DMS 273 (cell line): ENCODE results near the gene CEP170.
A peak's percentile ranks its signal among the peaks of the same experiment; 100 is the strongest.
"Not testable (repeated sequence)": the region's sequence is repeated elsewhere in the genome, so short reads cannot be mapped to it uniquely, and the experiment has no call there.

ENCODE experiments used
- DNase-seq: peaks from one replicate; lab custom pipeline; 2025; ENCODE audit not compliant: unreplicated experiment; lab: John Stamatoyannopoulos, UW

CEP170 gene

DNA sequence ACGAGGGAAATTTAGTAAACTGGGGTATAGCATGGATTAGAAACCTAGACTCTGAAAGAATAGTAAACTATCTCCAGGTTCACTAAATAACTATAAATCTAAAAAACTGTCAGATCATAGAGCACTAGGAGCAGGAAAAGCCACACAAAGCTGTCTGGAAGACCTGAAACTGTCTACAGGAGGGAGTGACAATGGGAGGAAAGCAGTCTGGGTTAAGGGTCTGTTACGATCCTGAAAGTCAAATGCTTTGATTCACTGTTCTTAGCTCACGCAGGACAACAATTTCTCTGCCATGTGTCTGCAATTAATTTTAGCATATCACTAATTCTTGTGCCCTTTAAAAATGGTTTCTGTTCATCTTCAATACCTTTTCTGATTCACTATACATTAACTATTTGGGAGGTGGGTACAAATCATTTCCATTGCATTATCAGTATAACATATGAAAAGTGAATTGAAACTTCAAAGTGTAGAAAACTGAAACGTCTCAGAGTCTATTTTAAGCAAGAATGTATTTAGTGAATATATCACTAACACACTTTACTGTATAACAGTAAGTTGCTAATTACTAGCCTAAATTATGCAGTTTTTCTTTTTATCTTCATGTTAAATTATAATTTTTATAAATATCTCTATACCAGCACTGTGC is 18.4 kb downstream of the CEP170 start:
- peak; percentile 36 for DNase-seq

DNA sequence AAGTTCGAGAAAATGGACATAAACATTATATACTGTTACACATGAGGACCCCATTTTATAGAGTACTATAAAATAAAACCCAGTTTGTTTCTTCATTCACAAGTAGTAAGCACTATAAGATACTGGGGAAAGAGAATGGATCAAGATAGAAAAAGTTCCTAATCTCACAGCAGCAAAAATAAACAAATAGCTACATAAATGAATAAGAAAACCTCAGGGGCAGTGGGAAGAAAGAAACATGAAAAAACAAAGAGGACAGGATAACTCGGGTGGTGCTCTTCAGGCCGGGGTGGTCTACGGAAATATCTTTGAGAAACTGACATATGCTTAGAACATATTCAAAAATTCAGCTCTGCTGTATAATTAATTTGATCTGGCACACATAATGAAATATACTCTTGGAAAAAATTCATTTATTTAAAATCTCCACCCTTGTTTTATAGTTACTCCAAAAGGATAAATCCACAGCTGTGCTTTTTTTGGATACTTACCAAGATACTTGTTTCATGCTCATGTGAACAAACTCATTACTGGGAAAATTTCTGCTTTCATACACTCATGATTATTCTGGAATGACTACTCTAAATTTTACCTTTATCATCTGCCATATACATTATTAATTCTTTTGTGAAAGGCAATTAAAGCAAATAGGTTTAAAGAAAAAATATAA is 20.0 kb downstream of the CEP170 start:
- DNase-seq, result peak; percentile 57

DNA sequence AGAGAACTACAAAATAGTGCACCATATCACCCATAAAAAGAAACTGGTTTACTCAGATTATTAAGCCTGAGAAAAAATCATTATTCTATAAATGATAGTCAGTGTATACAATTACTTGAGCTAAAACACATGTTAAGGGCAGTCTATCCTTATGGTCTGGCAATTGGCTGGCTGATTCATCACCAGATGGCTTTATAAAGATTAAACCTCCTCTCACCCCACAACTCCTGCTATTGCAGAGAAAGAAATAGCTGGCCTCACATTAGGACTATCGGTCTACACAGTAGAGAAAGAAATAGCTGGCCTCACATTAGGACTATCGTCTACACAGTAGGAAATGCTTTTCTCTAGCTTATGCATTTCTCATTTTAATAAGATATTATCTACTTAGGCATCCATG is 21.2 kb downstream of the CEP170 start:
- DNase-seq, result peak; percentile 88

DNA sequence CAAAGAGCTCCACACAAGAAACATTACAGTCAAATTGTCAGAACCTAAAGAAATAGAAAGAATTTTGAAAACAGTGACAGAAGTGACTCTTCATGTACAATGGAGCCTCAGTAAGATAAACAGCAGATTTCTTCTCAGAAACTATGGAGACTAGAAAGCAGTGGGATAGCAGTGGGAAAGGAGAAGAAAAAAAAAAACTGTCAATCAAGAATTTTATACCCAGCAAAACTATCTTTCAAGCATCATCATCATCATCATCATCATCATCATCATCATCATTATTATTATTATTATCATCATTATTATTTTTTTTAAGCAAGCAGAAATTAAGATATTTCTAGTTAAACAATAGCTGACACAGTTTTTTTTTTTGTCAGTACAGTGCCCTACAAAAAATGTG is 24.2 kb downstream of the CEP170 start:
- peak; percentile 51 for DNase-seq

DNA sequence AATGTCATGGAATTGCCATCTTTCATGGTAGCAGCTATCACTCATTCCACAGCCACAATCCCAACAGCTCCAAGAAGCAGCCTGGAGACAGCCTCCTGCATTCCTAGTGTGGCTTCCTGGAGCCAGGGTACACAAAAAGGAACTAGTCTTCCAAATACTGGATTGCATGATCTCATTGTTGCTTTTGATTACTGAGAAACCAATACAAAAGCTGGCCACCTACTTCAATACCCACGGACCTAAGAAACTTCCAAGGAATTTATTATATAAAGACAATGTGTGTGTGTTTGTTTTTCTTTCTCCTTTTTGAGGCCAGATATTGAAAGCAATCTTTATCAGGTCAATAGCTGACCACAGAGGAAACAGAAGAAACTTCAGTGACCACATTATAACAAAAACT is 25.6 kb downstream of the CEP170 start:
- no peak for DNase-seq

DNA sequence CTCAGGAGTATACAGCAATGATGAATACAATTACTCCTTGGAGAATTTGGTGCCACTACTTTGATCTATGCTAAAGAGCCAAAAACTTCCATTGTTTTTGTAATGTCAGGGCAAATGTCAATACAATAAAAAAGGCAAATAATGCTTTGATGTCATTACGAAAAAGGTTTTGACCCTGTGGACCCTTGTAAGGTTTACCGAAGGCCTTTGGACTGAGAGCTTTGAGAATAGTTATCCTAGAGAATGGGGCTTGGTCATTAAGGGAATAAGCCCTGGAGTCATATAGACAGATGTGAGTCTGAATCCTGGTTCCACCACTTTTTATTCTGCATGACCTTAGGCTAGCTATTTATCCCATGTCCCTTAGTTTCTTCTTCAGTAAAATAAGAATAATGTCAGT is 27.5 kb downstream of the CEP170 start:
- no peak for DNase-seq

DNA sequence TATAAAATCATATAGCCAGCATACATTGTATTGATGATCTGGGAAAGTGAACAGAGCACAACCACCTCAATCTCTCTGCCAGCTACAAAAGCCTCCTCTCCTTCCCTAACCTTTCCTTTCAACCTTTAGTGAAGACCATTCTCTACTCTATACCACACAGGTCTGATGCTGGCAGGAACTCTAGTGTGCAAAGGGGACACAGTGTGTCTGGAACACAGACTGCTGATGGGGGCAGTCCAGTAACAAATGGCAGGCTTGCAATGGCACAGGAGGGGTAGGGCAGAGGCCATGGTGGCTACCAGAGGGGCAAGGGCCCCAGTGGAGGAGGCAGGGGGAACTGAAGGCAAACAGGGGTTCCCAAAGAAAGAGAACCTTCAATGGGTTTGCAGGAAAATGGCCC is 37.0 kb downstream of the CEP170 start:
- DNase-seq, result no peak

DNA sequence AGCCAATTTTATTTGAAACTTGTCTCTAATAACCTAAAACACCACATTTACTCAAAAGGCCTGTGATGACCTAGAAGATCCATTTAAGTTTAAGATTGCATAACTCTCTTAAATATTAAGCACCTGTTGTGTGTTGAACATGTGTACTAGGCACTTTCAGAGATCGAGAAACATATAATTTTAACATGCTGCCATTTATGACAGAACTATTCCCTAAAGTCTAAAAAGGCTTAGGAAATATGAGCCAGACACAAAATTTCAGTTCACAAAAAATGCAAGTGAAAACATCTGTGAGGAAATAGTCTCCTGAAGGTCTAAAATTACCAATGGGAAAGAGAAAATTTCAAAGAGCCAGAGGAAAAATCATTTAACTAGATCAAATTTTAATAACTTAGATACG is 37.7 kb downstream of the CEP170 start:
- DNase-seq, result no peak

DNA sequence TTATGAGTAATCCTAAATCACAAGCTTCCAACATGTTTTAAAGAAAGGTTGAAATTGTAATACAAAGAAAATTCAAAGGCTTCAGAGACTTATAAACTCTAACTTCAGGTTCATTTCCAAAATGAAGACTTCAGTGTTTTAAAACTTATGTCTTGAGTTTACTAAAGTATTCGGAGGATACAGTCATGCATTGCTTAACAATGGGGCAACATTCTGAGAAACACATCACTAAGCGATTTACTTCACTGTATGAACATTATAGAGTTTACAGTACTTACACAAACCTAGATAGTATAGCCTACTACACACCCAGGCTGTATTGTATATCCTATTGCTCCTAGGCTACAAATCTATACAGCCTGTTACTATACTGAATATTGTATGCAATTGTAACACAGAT is 38.3 kb downstream of the CEP170 start:
- DNase-seq, result no peak

DNA sequence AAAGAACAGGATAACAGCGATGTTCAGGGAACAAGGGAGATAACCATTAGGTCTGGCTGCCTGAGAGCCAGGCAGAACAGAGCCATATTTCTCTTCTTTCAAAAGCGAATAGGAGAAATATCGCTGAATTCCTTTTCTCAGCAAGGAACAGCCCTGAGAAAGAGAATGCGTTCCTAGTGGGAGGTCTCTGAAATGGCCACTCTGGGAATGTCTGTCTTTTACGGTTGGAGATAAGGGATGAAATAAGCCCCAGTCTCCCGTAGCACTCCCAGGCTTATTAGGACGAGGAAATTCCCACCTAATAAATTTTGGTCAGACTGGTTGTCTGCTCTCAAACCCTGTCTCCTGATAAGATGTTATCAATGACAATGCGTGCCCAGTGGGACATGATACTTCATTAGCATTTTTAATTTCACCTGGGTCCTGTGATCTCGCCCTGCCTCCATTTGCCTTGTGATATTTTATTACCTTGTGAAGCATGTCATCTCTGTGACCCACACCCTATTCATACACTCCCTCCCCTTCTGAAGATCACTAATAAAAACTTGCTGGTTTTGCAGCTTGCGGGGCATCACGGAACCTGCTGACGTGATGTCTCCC is 39.7 kb downstream of the CEP170 start:
- DNase-seq, result not testable (repeated sequence)

DNA sequence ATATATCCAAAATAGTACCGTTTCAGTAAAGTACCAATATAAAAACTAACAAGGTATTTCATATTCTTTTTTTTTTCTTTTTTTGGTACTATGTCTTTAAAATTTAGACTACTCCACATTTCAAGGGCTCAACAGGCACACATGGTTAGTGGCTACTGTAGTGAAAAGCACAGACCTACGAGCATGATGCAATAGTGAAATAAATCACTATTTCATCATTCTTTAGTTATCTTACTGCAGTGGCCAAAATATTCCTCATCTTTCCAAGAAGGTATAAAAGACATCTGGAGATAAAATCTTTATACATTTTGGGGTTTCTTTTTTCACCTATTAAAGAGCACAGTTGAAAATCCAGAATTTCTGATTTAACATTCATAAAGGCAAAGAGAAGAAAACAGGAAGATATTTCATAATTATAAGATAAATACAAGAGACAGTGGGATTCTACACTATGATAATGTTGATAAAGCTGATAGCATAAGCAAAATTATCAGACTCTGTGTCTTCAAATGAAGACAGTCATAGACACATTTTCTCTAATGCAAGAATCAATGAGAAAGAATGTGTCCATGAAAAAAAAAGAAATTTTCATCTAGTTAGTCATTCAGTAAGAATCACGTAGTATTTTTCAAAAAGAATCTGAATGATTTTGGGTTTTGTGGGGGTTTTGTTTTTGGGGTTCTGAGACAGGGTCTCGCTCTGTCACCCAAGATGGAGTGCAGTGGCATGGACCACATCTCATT is 41.9 kb downstream of the CEP170 start:
- no peak for DNase-seq

DNA sequence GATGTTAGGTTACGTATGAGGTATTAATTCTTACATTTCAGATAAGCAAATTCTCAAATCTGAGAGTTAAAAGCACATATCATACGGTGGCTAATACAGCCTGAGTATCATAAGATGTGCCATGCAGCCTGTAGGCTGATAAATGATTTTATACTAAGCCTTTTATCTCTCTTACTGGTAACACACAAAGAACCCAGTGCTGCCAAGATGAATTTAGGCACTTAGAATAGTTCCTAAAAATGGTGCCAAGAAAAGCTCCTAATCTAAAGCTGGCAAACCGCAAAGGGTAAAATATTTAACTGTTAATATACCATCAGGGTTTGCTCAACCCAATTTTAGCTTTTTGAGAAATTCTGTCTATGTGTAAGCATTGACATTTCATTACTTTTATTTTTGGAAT is 43.1 kb downstream of the CEP170 start:
- DNase-seq, result not testable (repeated sequence)

DNA sequence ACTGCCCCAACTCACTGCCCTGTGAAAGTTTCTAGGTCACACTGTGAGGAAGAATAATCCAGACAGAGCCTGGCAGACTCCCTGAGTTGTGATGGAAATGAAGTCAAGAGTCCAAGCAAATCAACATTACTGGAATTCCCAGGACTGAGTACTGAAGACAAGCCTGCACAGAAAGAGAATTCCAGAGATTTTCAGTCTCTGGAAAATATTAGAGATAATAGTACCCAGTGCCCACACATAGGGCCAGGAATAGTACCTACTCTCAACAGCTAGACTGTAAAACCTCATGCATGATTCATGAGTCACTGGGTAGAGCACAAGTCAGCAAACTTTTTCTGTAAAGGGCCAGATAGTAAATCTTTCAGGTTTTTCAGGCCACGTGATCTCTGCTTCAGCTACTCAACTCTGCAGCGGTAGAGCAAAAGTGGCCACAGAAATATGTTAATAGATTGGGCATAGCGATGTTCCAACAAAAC is 50.0 kb downstream of the CEP170 start:
- not testable (repeated sequence) for DNase-seq

DNA sequence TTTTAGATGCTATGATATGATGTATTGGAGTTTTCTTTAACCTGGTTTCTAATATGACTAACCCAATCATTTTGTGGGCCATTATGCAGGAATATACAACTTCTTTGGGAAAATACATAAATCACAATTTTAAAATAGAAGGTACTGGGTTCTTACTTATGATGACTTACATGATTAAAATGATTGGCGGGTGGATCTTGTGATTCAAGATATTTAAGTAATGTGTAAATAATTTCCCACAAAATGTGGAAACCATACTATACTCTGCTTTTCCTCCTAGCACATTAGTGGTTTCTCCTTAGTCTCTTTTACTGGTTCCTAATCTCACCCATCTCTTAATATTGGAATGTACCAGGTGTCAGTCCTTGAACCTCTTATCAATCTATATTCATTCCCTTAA is 50.7 kb downstream of the CEP170 start:
- DNase-seq, result not testable (repeated sequence)

DNA sequence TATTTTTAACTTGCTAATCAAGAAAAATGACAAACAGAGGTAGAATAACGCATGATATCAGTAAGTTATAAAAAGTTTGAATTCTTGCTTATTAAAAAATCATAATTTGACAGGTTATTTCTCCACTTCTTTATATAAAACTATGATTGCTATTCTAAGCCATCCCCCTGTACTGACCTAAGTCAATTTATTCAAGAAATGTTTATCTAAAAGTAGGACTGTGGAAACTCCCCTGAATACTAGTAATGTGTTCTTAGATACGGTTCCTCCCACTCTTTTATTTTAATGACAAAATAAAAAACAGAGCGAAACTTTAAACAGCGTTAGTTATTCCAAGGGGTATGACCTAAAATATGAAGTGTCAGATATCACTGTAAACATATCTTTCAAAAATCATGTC is 51.9 kb downstream of the CEP170 start:
- DNase-seq, result not testable (repeated sequence)

DNA sequence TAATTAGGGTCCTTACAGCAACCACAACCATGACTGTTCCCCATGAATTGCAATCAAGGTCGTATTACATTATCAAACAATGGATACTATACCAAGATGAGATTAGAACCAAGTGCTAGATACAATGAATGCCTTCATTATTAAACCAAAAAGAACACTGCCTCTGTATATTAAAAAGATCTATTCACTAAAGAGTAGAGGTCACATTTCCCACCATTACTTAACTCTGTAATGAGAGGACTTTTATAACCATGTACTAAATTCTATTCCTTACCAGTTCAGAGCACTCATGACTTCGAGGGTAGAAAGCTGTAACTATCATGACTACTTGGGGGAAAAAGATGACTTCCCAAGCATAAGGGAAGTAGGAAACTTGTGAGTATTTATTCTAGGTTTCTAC is 53.8 kb downstream of the CEP170 start:
- DNase-seq, result not testable (repeated sequence)

DNA sequence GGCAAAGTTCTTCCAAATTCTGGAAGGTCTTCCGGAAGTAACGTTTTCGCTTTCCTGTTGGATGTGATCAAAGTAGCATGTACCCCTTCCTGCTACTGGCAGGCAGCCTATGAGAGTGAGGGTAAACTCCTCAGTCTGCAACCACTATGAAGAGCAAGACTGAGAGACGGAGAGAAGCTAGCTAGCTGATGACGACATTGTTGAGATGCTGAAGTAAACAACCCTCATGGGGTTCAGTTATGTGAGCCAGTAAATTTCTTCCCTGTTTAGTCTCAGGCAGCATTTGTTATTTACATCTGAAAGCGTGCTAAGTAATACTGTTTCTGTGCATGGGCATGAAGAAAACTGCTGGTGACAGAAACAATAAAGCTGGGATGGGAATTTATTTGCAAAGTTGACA is 57.6 kb downstream of the CEP170 start:
- not testable (repeated sequence) for DNase-seq

DNA sequence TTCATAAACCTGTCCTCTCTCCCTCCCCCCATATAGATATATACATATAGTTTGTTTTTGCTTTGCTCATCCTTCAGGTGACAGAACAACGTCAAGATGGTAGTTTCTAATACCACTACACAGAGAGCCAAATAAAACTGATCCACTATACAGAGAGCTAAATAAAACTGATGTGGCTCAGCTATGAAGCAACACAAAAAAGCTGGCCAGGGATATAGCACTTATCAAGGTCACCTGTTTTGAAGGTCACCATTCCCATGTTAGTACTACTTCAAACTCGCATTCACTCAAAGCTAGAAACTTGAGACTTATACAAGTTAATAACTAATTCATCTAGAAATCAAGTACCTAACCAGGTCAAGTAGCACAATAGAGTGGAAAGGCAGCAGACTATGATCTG is 61.8 kb downstream of the CEP170 start:
- not testable (repeated sequence) for DNase-seq

DNA sequence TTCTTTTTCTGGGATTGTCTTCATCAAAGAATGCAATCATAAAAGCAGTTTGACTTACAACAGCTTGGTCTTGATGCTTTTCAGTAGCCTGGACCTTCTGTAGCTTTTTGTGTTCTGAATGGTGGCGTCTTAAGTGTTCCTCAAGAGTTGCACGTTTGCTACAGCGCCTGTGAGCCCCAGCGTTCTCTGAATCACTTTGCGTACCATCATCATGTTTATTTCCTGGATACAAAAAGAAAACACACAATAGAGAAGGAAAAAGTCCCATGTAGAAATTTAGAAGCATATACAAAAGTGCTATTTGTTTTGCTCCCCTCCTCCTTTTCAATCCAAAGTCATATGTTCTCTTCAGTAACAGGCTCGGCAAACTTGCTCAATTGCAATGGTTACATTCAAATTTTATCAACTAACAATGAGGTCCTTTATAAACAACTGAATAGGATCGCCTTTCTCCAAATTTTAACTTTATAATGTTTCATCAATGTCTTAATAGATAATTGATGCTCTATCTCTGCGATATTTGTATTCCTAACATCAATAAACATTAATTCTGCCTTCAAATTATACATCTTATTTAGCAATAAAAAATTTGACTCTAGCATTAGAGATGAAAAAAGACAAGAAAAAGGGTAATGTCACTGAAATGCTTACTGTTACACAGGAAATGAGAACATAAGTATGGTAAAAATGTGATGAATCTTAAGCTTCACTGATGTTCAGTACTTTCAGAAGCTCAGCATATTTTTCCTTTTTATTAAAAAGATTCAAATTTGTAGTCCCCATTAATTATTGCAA is 68.7 kb downstream of the CEP170 start:
- not testable (repeated sequence) for DNase-seq

DNA sequence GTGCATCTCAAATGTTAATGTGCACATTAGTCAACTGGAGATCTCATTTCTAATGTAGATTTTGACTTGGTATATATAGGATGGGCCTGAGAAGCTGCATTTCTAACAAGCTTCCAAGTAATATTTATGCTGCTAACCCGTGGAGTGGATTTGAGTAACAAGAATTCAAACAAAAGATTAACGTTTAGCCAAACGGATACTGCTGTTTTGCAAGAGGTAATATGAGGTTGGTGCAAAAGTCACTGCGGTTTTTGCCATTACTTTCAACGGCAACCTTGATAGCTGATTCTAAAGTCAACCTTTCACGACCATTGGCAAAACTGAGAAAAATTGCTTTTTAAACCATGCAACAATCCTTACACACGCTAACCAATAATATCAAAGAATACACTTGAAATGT is 70.3 kb downstream of the CEP170 start:
- not testable (repeated sequence) for DNase-seq

DNA sequence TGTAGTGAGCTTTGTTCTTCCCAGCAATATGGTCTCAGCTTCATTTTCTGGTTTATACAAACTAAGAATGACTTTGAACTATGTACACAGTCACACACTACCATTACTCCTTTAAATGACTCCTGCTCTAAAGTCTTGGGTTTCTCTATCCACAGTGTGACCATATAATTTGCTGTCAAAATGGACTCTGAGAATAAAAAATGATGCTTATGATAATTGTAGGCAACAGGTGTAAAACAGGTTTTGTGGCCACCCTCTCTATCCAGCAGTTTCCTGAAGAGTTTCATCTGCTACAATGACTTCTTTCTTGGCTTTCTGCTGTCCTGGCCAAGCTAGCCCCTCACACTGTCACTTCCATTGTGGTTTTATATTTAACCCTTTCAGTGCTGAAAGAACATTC is 71.4 kb downstream of the CEP170 start:
- DNase-seq, result not testable (repeated sequence)
